ENCODE results near the gene KIRREL2.

Gene KIRREL2

GRCh38 chr19:35879770-35880317, 23.1 kb downstream of the KIRREL2 start:
- peak; percentile 87 for DNase-seq (ENCODE audit: low spot score)
- no peak for TF ChIP-seq CTCF (IDR thresholded peaks at IDR 0.05; ENCODE audit: borderline replicate concordance, control extremely low read depth, extremely low read depth, insufficient read depth, missing control alignments)
- in situ Hi-C loops (cut with MboI; ENCODE audit: low sequenced_read_pairs, unreplicated experiment): loop anchor here (10.0 kb wide), 1 partner anchor 55 kb away; the partner anchor contains the start of gene LRFN3

GRCh38 chr19:35882114-35882832, 25.6 kb downstream of the KIRREL2 start:
- in situ Hi-C loops (cut with MboI; ENCODE audit: low sequenced_read_pairs, unreplicated experiment): loop anchor here (10.0 kb wide), 1 partner anchor 53 kb away; the partner anchor contains the start of gene LRFN3
- peak; percentile 55 for TF ChIP-seq CTCF (IDR thresholded peaks at IDR 0.05; ENCODE audit: borderline replicate concordance, control extremely low read depth, extremely low read depth, insufficient read depth, missing control alignments)
- peak; percentile 70 for DNase-seq (ENCODE audit: low spot score)

GRCh38 chr19:35883882-35884281, 27.2 kb downstream of the KIRREL2 start:
- in situ Hi-C loops (cut with MboI; ENCODE audit: low sequenced_read_pairs, unreplicated experiment): loop anchor here (10.0 kb wide), 1 partner anchor 51 kb away; the partner anchor contains the start of gene LRFN3
- no peak for DNase-seq (ENCODE audit: low spot score)
- TF ChIP-seq CTCF (IDR thresholded peaks at IDR 0.05; ENCODE audit: borderline replicate concordance, control extremely low read depth, extremely low read depth, insufficient read depth, missing control alignments): no peak

- DNase-seq (ENCODE audit: low spot score): no peak
- no peak for TF ChIP-seq CTCF (IDR thresholded peaks at IDR 0.05; ENCODE audit: borderline replicate concordance, control extremely low read depth, extremely low read depth, insufficient read depth, missing control alignments)
- in situ Hi-C loops (cut with MboI; ENCODE audit: low sequenced_read_pairs, unreplicated experiment): loop anchor here (10.0 kb wide), 1 partner anchor 50 kb away; the partner anchor contains the start of gene LRFN3
Observed at GRCh38 chr19:35885225-35885738, 28.6 kb downstream of the KIRREL2 start.

- TF ChIP-seq CTCF (IDR thresholded peaks at IDR 0.05; ENCODE audit: borderline replicate concordance, control extremely low read depth, extremely low read depth, insufficient read depth, missing control alignments): no peak
- DNase-seq (ENCODE audit: low spot score): no peak
- in situ Hi-C loops (cut with MboI; ENCODE audit: low sequenced_read_pairs, unreplicated experiment): loop anchor here (10.0 kb wide), 1 partner anchor 49 kb away; the partner anchor contains the start of gene LRFN3
Observed at GRCh38 chr19:35885904-35886303, 29.2 kb downstream of the KIRREL2 start.

- in situ Hi-C loops (cut with MboI; ENCODE audit: low sequenced_read_pairs, unreplicated experiment): loop anchor here (10.0 kb wide), 1 partner anchor 48 kb away; the partner anchor contains the start of gene LRFN3
- DNase-seq (ENCODE audit: low spot score): no peak
- no peak for TF ChIP-seq CTCF (IDR thresholded peaks at IDR 0.05; ENCODE audit: borderline replicate concordance, control extremely low read depth, extremely low read depth, insufficient read depth, missing control alignments)
Observed at GRCh38 chr19:35887197-35887596, 30.5 kb downstream of the KIRREL2 start.

Data from GM13976 (cell line).